Vagina (tissue), 2 donors: ENCODE measurements around the gene SH3BP5.

Experiments used
- POLR2A ChIP-seq, 2 donors: fragments of 450-650 bp; IDR thresholded peaks; one replicate each; pipeline ENCODE4 v1.6.1; 2017; ENCODE audit warnings: antibody characterized with exemption in 2 of 2, mild to moderate bottlenecking in 2 of 2, moderate library complexity in 2 of 2
- POLR2AphosphoS5 ChIP-seq, 2 donors: sonication (generic); formaldehyde crosslinking; IDR thresholded peaks; one replicate each; pipeline ENCODE4 v1.9.0; 2017; ENCODE audit warnings: antibody characterized with exemption in 2 of 2, mild to moderate bottlenecking in 2 of 2, low read depth in 1 of 2; ENCODE audit not compliant: insufficient read depth in 1 of 2
- TF ChIP-seq, protein P1 (sequence below), 3 experiments: fragments of 450-650 bp in 2 of 3; fragments of 200-600 bp in 1 of 3; sonication (generic) in 1 of 3; IDR thresholded peaks; one replicate each; pipeline ENCODE4 v1.5.1; 2017 to 2019; ENCODE audit warnings: antibody characterized with exemption in 3 of 3, mild to moderate bottlenecking in 2 of 3, moderate library complexity in 2 of 3

DNA sequence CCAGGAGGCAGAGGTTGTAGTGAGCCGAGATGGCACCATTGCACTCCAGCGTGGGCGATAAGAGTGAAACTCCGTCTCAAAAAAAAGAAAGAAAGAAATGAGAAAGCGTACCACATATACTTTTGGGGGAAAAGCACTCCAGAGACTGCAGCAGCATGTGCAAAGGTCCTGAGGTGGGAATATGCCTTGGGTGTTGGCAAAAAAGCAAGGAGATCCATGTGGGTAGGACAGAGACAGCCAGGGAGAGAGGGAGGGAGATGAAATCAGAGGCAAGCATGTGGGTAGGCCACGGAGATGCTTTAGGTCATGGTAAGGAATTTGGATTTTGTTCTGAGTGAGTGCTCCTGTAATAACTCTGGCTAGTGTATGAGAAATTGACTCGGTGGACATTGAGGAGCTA lies 3.7 kb upstream of the SH3BP5 start:
- TF ChIP-seq, protein P1, sequence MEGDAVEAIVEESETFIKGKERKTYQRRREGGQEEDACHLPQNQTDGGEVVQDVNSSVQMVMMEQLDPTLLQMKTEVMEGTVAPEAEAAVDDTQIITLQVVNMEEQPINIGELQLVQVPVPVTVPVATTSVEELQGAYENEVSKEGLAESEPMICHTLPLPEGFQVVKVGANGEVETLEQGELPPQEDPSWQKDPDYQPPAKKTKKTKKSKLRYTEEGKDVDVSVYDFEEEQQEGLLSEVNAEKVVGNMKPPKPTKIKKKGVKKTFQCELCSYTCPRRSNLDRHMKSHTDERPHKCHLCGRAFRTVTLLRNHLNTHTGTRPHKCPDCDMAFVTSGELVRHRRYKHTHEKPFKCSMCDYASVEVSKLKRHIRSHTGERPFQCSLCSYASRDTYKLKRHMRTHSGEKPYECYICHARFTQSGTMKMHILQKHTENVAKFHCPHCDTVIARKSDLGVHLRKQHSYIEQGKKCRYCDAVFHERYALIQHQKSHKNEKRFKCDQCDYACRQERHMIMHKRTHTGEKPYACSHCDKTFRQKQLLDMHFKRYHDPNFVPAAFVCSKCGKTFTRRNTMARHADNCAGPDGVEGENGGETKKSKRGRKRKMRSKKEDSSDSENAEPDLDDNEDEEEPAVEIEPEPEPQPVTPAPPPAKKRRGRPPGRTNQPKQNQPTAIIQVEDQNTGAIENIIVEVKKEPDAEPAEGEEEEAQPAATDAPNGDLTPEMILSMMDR (IDR thresholded peaks at IDR 0.05): no peak
- TF ChIP-seq POLR2AphosphoS5 (IDR thresholded peaks at IDR 0.05; ENCODE audit: insufficient read depth in 1 of 2, low read depth in 1 of 2) (no peak), POLR2A (IDR thresholded peaks at IDR 0.05) (no peak)
